OCI-LY3 (cell line): ENCODE results near the gene LRRC37A.

Source experiments
- EZH2phosphoT487 ChIP-seq: fragments of 200-600 bp; shearing (Covaris generic); IDR thresholded peaks from 2 replicates; pipeline ENCODE4 v1.6.1; 2018; ENCODE audit warnings: antibody characterized with exemption, mixed run types, low read depth
- TF ChIP-seq, protein P1 (sequence below): fragments of 200-600, 300-600 bp; sonication (generic); IDR thresholded peaks from 2 replicates; pipeline ENCODE4 v1.5.1; 2014; ENCODE audit warnings: antibody characterized with exemption, low read length, low read depth

GRCh38 chr17:46273541-46274236 is 21.2 kb upstream of the LRRC37A start:
- TF ChIP-seq, protein P1, sequence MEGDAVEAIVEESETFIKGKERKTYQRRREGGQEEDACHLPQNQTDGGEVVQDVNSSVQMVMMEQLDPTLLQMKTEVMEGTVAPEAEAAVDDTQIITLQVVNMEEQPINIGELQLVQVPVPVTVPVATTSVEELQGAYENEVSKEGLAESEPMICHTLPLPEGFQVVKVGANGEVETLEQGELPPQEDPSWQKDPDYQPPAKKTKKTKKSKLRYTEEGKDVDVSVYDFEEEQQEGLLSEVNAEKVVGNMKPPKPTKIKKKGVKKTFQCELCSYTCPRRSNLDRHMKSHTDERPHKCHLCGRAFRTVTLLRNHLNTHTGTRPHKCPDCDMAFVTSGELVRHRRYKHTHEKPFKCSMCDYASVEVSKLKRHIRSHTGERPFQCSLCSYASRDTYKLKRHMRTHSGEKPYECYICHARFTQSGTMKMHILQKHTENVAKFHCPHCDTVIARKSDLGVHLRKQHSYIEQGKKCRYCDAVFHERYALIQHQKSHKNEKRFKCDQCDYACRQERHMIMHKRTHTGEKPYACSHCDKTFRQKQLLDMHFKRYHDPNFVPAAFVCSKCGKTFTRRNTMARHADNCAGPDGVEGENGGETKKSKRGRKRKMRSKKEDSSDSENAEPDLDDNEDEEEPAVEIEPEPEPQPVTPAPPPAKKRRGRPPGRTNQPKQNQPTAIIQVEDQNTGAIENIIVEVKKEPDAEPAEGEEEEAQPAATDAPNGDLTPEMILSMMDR: no peak
- no peak for TF ChIP-seq EZH2phosphoT487
